HG02870 (cell line): ENCODE results near the gene SPHK1.

Experiments used
- ATAC-seq: cut with Tn5 transposase; IDR thresholded peaks from one replicate; pipeline ENCODE4 v1.9.1; 2021; ENCODE audit warnings: mild to moderate bottlenecking, moderate library complexity; ENCODE audit not compliant: unreplicated experiment

Gene SPHK1

GRCh38 chr17:76405607-76405966 is 21.2 kb downstream of the SPHK1 start:
- no peak for ATAC-seq

DNA sequence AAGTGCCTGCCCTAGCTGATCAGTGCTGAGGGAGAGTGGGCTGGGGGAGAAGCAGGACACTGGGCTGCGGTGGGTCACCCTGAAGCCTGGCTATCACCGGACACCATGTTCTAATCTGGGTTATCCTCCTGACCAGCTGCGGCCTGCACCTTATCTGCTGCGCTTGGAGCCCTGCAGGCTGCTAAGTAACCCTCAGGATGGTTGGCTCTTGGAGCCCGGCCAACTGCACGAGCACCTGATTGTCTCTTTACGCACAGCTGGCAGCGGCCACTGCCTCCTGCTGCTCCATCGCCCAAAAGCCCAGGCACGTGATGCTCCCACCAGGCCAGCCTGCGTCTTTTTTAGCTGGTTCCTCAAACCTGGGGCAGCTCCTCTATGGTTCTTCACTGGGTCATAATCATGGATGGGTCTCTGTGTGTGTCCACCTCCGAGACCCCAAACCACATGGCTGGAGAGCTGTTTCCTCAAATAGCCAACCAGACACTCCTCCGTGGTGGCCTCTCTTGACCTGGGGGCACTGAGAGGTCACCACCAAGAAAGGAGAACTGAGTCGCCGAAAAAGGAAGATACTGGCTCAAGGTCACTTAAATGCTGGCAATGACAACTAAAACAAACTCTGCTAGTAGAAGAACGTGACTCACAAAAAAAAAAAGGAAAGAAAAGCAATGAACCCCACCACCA is 21.7 kb downstream of the SPHK1 start:
- ATAC-seq: no peak

DNA sequence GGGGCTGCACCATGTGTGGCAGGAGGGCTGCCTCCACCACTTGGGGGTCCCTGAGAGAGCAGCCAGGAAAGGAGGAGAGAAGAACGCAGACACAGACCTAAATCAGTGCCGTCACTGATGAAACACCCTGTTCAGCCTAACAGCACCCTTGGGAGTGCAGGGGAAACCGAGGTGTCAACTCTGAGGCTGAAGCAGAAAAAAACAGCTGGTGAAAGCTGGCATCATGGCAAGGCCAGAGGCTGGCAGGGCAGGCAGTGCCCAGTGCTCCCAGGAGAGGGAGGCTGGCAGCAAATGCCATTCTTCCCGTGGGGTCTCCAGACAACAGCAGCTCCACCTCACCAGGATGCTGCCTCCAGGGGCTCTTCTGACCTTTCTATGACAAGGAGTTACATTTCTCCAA is 23.1 kb downstream of the SPHK1 start:
- no peak for ATAC-seq

GRCh38 chr17:76408037-76408849 is 23.8 kb downstream of the SPHK1 start:
- no peak for ATAC-seq

- no peak for ATAC-seq
Observed at GRCh38 chr17:76410328-76410965, 26.0 kb downstream of the SPHK1 start.

- ATAC-seq: no peak
Observed at GRCh38 chr17:76411247-76411646, 26.8 kb downstream of the SPHK1 start.

GRCh38 chr17:76414334-76415295 is 30.2 kb downstream of the SPHK1 start:
- no peak for ATAC-seq

GRCh38 chr17:76415786-76416185 is 31.4 kb downstream of the SPHK1 start:
- ATAC-seq: no peak

GRCh38 chr17:76416457-76416856 is 32.0 kb downstream of the SPHK1 start:
- ATAC-seq: no peak

GRCh38 chr17:76416899-76417298 is 32.5 kb downstream of the SPHK1 start:
- no peak for ATAC-seq

DNA sequence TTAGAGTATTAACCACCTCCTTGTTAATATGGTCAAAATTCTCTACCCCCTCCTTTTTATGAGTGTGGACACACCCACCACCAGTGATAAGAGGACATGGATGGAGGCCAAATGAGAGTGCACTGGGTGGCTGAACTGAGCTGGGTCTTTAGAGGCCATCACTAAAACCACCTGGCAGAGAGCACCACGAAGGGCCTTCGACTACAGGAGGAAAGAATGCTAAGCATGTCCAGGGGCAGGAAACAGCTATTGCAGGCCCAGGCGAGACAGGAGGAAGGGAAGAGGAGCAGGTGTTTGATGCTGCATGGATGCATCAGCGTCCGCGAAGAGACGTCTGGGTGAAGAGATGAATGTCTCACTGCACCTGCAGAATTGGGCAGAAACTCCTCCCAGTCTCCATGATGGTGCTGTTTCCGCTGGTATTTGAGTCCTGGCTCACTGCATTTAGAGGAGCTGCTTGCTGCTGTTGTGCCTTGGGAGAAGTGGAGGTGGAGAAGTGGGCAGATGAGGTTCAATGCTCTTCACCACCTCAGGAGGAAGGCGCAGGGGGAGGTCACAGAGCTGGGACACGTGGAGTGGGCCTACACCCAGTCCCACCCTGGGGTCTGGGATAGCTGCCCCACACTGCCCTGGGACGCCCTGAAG is 33.2 kb downstream of the SPHK1 start:
- no peak for ATAC-seq

DNA sequence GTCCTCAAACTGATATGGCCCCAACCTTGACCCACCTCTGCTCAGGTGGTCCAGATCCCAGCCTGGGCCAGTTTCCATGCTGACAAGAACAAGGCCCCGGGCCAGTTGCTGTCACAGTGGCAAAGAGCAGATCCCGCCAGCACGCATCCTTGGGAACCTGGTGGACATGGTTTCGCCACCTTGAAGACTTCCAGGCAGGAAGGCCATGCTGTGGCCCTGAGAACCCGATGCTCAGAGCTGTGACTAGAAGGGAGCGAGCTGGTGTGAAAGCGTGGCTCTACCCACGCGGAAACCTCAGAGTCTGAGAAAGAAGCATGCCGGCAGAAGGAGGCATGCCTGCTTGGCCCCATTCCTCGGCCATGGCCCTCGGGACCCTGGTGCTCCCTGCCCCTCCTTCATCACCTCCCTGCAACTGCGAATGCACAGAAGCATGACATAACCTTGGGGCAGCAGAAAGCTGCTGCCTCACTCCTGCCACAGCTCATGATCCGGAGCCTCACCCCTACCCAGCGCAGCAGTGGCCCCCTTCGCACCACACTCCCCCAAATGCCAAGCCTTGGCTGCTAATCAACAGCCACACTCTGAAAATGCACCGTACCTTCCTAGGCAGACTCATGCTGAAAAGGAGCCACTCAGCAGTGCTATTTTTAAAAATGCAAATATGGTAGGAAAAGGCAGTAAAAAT is 35.3 kb downstream of the SPHK1 start:
- no peak for ATAC-seq

DNA sequence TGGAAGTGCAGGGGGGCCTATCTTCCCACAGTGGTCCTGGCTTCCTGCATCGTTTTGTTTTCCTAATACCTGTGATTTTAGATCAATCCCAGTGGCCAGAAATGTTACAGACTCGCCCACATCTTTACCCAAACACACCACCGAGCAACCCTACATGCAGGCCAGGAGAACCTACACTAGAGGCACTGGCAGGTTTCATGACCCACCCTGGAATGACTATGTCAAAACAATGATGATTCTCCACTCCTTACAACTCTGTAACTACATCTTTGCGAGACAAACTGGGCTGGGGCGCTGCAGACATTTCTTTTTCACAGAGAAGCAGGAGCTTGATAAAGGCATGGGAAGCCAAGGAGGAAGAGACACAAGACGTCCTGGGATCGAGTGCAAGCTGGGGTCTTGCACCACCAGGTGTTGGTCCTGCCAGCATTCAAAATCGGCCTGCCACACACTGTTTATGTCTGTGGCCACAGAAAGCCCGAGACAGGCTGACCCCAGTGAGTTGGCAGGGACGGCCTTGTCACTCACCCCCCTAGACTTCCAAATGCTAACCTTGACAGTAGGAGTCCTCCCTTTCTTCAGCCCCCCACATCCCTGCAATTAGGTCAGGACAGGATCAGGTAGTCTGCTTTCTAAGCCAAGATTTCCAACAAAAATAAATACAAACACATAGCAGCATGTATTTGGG is 36.1 kb downstream of the SPHK1 start:
- ATAC-seq: no peak

DNA sequence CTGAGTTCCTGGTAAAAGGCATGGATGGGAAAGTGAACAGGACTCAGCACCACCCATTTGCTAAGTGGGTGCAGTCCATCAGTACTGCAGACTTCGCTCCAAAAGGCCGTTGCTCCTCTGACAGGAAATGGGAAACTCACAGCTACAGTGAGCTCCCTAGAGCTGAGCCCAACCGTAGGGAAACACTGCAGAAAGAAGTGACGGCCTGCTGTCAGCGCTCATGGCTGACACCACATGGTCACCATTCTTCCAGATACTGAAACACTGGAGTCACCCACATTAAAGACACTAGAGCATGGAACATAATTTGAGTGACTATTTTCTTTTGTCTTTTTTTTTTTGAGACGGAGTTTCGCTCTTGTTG is 36.6 kb downstream of the SPHK1 start:
- no peak for ATAC-seq

GRCh38 chr17:76422406-76422805 is 38.0 kb downstream of the SPHK1 start:
- ATAC-seq: no peak

- no peak for ATAC-seq
Observed at GRCh38 chr17:76422860-76423259, 38.5 kb downstream of the SPHK1 start.

DNA sequence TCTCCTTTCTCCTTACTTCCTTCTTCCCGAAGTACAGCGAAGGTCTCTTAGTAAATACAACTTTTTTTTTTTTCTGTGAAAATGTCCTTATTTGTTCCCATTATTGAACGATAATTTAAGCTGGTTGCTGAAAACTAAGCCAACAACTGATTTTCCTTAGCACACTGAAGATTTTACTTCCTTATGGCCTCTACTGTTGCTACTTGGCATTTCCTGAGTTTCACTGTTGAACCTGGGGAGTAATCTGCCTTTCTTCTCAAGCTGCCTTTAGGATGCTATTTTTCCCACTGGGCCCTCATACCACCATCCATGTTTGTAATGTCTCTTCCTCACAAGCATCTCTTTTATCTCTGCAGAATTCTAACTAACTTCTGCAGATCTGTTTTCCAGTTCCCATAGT is 42.4 kb downstream of the SPHK1 start:
- no peak for ATAC-seq

GRCh38 chr17:76427501-76428231 is 43.3 kb downstream of the SPHK1 start:
- no peak for ATAC-seq

DNA sequence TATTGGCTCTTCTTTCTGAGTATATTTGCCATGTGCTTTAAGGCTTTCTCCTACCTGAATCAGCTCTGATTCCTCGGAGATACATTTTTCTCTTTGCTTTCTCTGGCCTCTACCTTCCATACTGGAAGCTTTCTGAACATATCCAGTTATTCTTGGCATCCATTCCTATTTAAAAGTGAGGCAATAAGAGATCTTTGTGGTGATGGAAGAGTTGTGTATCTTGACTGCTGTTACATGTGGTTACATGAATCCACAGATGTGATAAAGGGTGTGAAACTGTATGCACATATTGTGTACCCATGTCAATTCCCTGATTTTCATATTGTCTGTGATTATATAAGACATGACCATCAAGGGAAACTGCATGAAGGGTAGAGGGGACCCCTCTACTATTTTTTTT is 44.1 kb downstream of the SPHK1 start:
- no peak for ATAC-seq
